Endothelial cell of umbilical vein (primary cell): ENCODE results near the gene KIF6. TPM values are rescaled to one million over a fixed set of nuclear protein-coding genes. Genes with fewer than 3 reads are reported as not detected.

Experiments used
- BruUV-seq: library from RNA; stranded (reverse); fragments of 400-500 nt; replicated peaks from 2 replicates; lab custom pipeline; 2021; lab: Mats Ljungman, UMichigan
- CTCF ChIA-PET: fragments of 300-600, 350-600 bp; sonication (Branson Sonifier 250); formaldehyde crosslinking; loops from one replicate; lab custom pipeline; 2021; ENCODE audit warnings: antibody characterized with exemption, inconsistent platforms; lab: Charles Lee
- POLR2A ChIA-PET: fragments of 300-600, 350-600 bp; sonication (Branson Sonifier 250); formaldehyde crosslinking; loops from one replicate; lab custom pipeline; 2021; ENCODE audit warnings: antibody characterized with exemption, inconsistent platforms; lab: Charles Lee
- DNase-seq: peaks from one replicate; pipeline ENCODE4 v3.0.0-alpha.2; 2011; ENCODE audit warnings: low read depth, low spot score
- FAIRE-seq: peaks from 2 replicates; lab custom pipeline; 2011; peaks lifted over from hg19 to GRCh38; lab: Jason Lieb, UNC
- H2AFZ ChIP-seq: 2 replicates; pipeline ENCODE4 v1.6.0; 2012; ENCODE audit warnings: low read depth, low read length, control low read depth, inconsistent platforms
- H3K27ac ChIP-seq: 2 replicates; pipeline ENCODE4 v1.5.1; 2011; ENCODE audit warnings: low read depth, mild to moderate bottlenecking, control low read depth, low read length, moderate library complexity; ENCODE audit not compliant: insufficient read depth
- H3K27me3 ChIP-seq, 2 experiments: 2 replicates each; pipeline versions ENCODE4 v1.6.0 to v1.6.1; 2011; ENCODE audit warnings: low read length in 2 of 2, mixed read lengths in 1 of 2; ENCODE audit not compliant: control insufficient read depth in 2 of 2, insufficient read depth in 2 of 2
- H3K36me3 ChIP-seq, 2 experiments: 2 replicates in 1 of 2; 3 replicates in 1 of 2; pipeline ENCODE4 v1.5.1; 2011; ENCODE audit warnings: low read length in 2 of 2, mild to moderate bottlenecking in 1 of 2, moderate library complexity in 1 of 2; ENCODE audit not compliant: control insufficient read depth in 2 of 2, insufficient read depth in 2 of 2; ENCODE audit errors: extremely low read depth in 1 of 2
- H3K4me1 ChIP-seq: 3 replicates; pipeline ENCODE4 v1.5.1; 2011; ENCODE audit warnings: mild to moderate bottlenecking, low read length; ENCODE audit not compliant: control insufficient read depth, insufficient read depth; ENCODE audit errors: extremely low read depth
- H3K4me2 ChIP-seq: 2 replicates; pipeline ENCODE4 v1.6.1; 2011; ENCODE audit warnings: low read length, control low read depth, mixed read lengths; ENCODE audit not compliant: insufficient read depth
- H3K4me3 ChIP-seq, 3 experiments: fragments of 200-600 bp in 1 of 3; sonication (generic), shearing (Covaris generic) in 1 of 3; replicated peaks in 1 of 3; 2 replicates each; pipeline ENCODE4 v1.5.1; 2011 to 2016; ENCODE audit warnings: control low read depth in 3 of 3, low read length in 3 of 3, mild to moderate bottlenecking in 2 of 3, inconsistent platforms in 1 of 3, low read depth in 1 of 3, moderate library complexity in 1 of 3; ENCODE audit not compliant: insufficient read depth in 1 of 3
- H3K79me2 ChIP-seq: 2 replicates; pipeline ENCODE4 v1.6.0; 2012; ENCODE audit warnings: low read length, inconsistent platforms; ENCODE audit not compliant: control insufficient read depth, insufficient read depth
- H3K9ac ChIP-seq: replicated peaks from 2 replicates; pipeline ENCODE3; 2011; ENCODE audit warnings: low read length, control low read depth; ENCODE audit not compliant: insufficient read depth; ENCODE audit errors: extremely low read depth
- H3K9me1 ChIP-seq: replicated peaks from 3 replicates; pipeline ENCODE4 v1.6.0; 2011; ENCODE audit warnings: mild to moderate bottlenecking, low read length; ENCODE audit not compliant: control insufficient read depth, insufficient read depth; ENCODE audit errors: extremely low read depth
- H3K9me3 ChIP-seq: replicated peaks from 2 replicates; pipeline ENCODE4 v1.5.1; 2012; ENCODE audit warnings: low read length, inconsistent platforms; ENCODE audit not compliant: control insufficient read depth, insufficient read depth
- H4K20me1 ChIP-seq: replicated peaks from 2 replicates; pipeline ENCODE3; 2011; ENCODE audit warnings: mild to moderate bottlenecking, low read length; ENCODE audit not compliant: control insufficient read depth, insufficient read depth; ENCODE audit errors: extremely low read depth
- CTCF ChIP-seq, 2 donors: IDR thresholded peaks; 1 replicate in 1 of 2; 2 replicates in 1 of 2; pipeline ENCODE4 v1.5.1; 2011; ENCODE audit warnings: low read length in 2 of 2, mild to moderate bottlenecking in 2 of 2, moderate library complexity in 2 of 2, control low read depth in 1 of 2, inconsistent platforms in 1 of 2, low read depth in 1 of 2; ENCODE audit not compliant: insufficient read depth in 1 of 2; ENCODE audit errors: extremely low read depth in 1 of 2
- EZH2 ChIP-seq: IDR thresholded peaks from 2 replicates; pipeline ENCODE4 v1.6.1; 2012; ENCODE audit warnings: borderline replicate concordance, low read depth, mild to moderate bottlenecking, moderate library complexity, low read length, inconsistent platforms; ENCODE audit not compliant: severe bottlenecking
- FOS ChIP-seq: IDR thresholded peaks from 2 replicates; pipeline ENCODE4 v1.6.1; 2011; ENCODE audit warnings: mild to moderate bottlenecking, low read length, moderate library complexity, borderline replicate concordance; ENCODE audit not compliant: insufficient read depth
- GATA2 ChIP-seq: IDR thresholded peaks from 2 replicates; pipeline ENCODE4 v1.7.0; 2011; ENCODE audit warnings: low read depth, mild to moderate bottlenecking, moderate library complexity, mixed read lengths, low read length; ENCODE audit not compliant: insufficient read length, insufficient read depth
- JUN ChIP-seq: IDR thresholded peaks from 2 replicates; pipeline ENCODE4 v1.6.1; 2011; ENCODE audit warnings: borderline replicate concordance, low read depth; ENCODE audit not compliant: insufficient read length, insufficient read depth
- MYC ChIP-seq: IDR thresholded peaks from one replicate; pipeline ENCODE4 v1.6.1; 2011; ENCODE audit warnings: mild to moderate bottlenecking, low read depth, low read length
- POLR2A ChIP-seq: IDR thresholded peaks from 2 replicates; pipeline ENCODE4 v1.6.1; 2012; ENCODE audit warnings: low read depth, mild to moderate bottlenecking, control low read depth, low read length
- POLR2AphosphoS5 ChIP-seq: IDR thresholded peaks from 2 replicates; pipeline ENCODE4 v1.6.1; 2012; ENCODE audit warnings: low read depth, mild to moderate bottlenecking, control low read depth, low read length, moderate library complexity; ENCODE audit not compliant: insufficient read depth
- dilution Hi-C: fragments of 300-500 bp; cut with MboI; formaldehyde crosslinking; loops from one replicate; pipeline ENCODE4 v1.15.0; 2019; ENCODE audit warnings: low sequenced_read_pairs; ENCODE audit not compliant: extremely low pct_ligation_motif_present
- intact Hi-C: fragments of 100-400 bp; cut with micrococcal nuclease; formaldehyde crosslinking; loops from one replicate; pipeline ENCODE4 v1.10.0; 2022
- polyA plus RNA-seq, 4 experiments: library from polyadenylated mRNA; depleted of rRNA in 3 of 4; stranded (reverse) in 3 of 4; unstranded in 1 of 4; fragments of >200 nt; gene quantifications; 2 replicates each; pipeline versions ENCODE4 v1.2.1 to v1.2.3, GENCODE V29; 2011 to 2012; ENCODE audit warnings: missing spikeins in 1 of 4
- total RNA-seq: library from RNA; stranded (reverse); gene quantifications from 2 replicates; pipeline ENCODE4 v1.2.3, GENCODE V29; 2021
- TF ChIP-seq, protein P1 (sequence below): IDR thresholded peaks from 2 replicates; pipeline ENCODE4 v1.6.1; 2011; ENCODE audit not compliant: insufficient read depth, insufficient read length

Gene KIF6
- total and polyA plus RNA-seq, 2 donors (not counting 3 experiments of a cell fraction or from before 2014, with no cell fraction given), result not detected

- H3K4me1 ChIP-seq, result no peaks in the 10 kb centered on the region
- DNase-seq (no peak), FAIRE-seq (no peak)
- H4K20me1 ChIP-seq, result no peaks in the 10 kb centered on the region
- dilution Hi-C loops, result no loop called here
- H3K27ac ChIP-seq, result no peak overlapping the region
- H3K9ac ChIP-seq, result no peak overlapping the region
- ChIA-PET POLR2A (no interaction called here), CTCF (no interaction called here)
- no peak overlapping the region for H2AFZ ChIP-seq
- BruUV-seq, result no TSS peak
- H3K27me3 ChIP-seq, result no peaks in the 10 kb centered on the region
- intact Hi-C loops, result no loop called here
- no peak overlapping the region for H3K4me2 ChIP-seq
- no peak overlapping the region for H3K4me3 ChIP-seq
- no peaks in the 10 kb centered on the region for H3K36me3 ChIP-seq
- TF ChIP-seq FOS (no peak), MYC (no peak), POLR2A (no peak), GATA2 (no peak), CTCF (IDR thresholded peaks at IDR 0.05; ENCODE audit: extremely low read depth in 1 of 2, insufficient read depth in 1 of 2, low read depth in 1 of 2, low read length in 2 of 2) (no peak), JUN (no peak), EZH2 (no peak), POLR2AphosphoS5 (no peak)
- TF ChIP-seq, protein P1, sequence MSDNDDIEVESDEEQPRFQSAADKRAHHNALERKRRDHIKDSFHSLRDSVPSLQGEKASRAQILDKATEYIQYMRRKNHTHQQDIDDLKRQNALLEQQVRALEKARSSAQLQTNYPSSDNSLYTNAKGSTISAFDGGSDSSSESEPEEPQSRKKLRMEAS, result no peak
- no peaks in the 10 kb centered on the region for H3K9me1 ChIP-seq
- H3K79me2 ChIP-seq, result no peaks in the 10 kb centered on the region
- H3K9me3 ChIP-seq, result no peaks in the 10 kb centered on the region
Measured at GRCh38 chr6:39653612-39654011, 71.6 kb downstream of the KIF6 start.
